Neural progenitor cell (in vitro differentiated cells): Measurements from ENCODE around the gene CNOT9. TPM values are rescaled to one million over a fixed set of nuclear protein-coding genes. Genes with fewer than 3 reads are reported as not detected.

ENCODE experiments used
- DNase-seq: peaks from one replicate; pipeline ENCODE4 v3.0.0-alpha.2; 2016; ENCODE audit warnings: low spot score
- H2AFZ ChIP-seq: fragments of 200-600 bp; sonication (generic); replicated peaks from 2 replicates; pipeline ENCODE4 v1.6.1; 2016; ENCODE audit warnings: antibody characterized with exemption
- H3F3A ChIP-seq: fragments of 200-600 bp; sonication (generic); 2 replicates; pipeline ENCODE4 v1.6.1; 2016; ENCODE audit warnings: antibody characterized with exemption, low read depth
- H3K27ac ChIP-seq: fragments of 200-600 bp; sonication (generic); 2 replicates; pipeline ENCODE4 v1.5.1; 2016; ENCODE audit warnings: mild to moderate bottlenecking
- H3K27me3 ChIP-seq: fragments of 200-600 bp; sonication (generic); 2 replicates; pipeline ENCODE4 v1.6.1; 2016; ENCODE audit warnings: mild to moderate bottlenecking, moderate library complexity
- H3K36me3 ChIP-seq: fragments of 200-600 bp; sonication (generic); 2 replicates; pipeline ENCODE4 v1.5.1; 2016
- H3K4me1 ChIP-seq: fragments of 200-600 bp; sonication (generic); 2 replicates; pipeline ENCODE4 v1.6.1; 2016; ENCODE audit warnings: mixed run types
- H3K4me2 ChIP-seq: fragments of 200-600 bp; sonication (generic); 2 replicates; pipeline ENCODE4 v1.6.1; 2016
- H3K4me3 ChIP-seq: fragments of 200-600 bp; sonication (generic); 2 replicates; pipeline ENCODE4 v1.5.1; 2016
- H3K79me2 ChIP-seq: fragments of 200-600 bp; sonication (generic); 2 replicates; pipeline ENCODE4 v1.6.1; 2016; ENCODE audit warnings: low read depth
- H3K9ac ChIP-seq: fragments of 200-600 bp; sonication (generic); 2 replicates; pipeline ENCODE4 v1.6.1; 2016
- H3K9me3 ChIP-seq: fragments of 200-600 bp; sonication (generic); 2 replicates; pipeline ENCODE4 v1.5.1; 2016; ENCODE audit warnings: low read depth
- H4K20me1 ChIP-seq: fragments of 200-600 bp; sonication (generic); 2 replicates; pipeline ENCODE4 v1.6.1; 2016; ENCODE audit warnings: low read depth
- H3K27ac Mint-ChIP-seq: 3 replicates; pipeline ENCODE4 v1.8.0; 2021; ENCODE audit warnings: mixed read lengths
- H3K27me3 Mint-ChIP-seq: 2 replicates; pipeline ENCODE4 v1.8.0; 2022; ENCODE audit warnings: low read depth, mild to moderate bottlenecking, inconsistent platforms, moderate library complexity, mixed read lengths; ENCODE audit not compliant: insufficient read depth
- H3K36me3 Mint-ChIP-seq: 3 replicates; pipeline ENCODE4 v1.8.0; 2021; ENCODE audit warnings: mixed read lengths
- H3K4me1 Mint-ChIP-seq: 3 replicates; pipeline ENCODE4 v1.8.0; 2021; ENCODE audit warnings: mixed read lengths
- H3K4me3 Mint-ChIP-seq: 3 replicates; pipeline ENCODE4 v1.8.0; 2021; ENCODE audit warnings: mild to moderate bottlenecking, moderate library complexity, mixed read lengths
- H3K9me3 Mint-ChIP-seq: 3 replicates; pipeline ENCODE4 v1.8.0; 2020; ENCODE audit warnings: mixed read lengths
- CTCF ChIP-seq: fragments of 200-600 bp; sonication (generic); IDR thresholded peaks from 2 replicates; pipeline ENCODE4 v1.5.1; 2017; ENCODE audit warnings: antibody characterized with exemption, mild to moderate bottlenecking
- EZH2 ChIP-seq: fragments of 200-600 bp; sonication (generic); IDR thresholded peaks from 2 replicates; pipeline ENCODE4 v1.6.1; 2017; ENCODE audit warnings: antibody characterized with exemption, mild to moderate bottlenecking, moderate library complexity
- EZH2phosphoT487 ChIP-seq: fragments of 200-600 bp; sonication (generic); IDR thresholded peaks from 2 replicates; pipeline ENCODE4 v1.6.1; 2017; ENCODE audit warnings: antibody characterized with exemption
- total RNA-seq: library from RNA; depleted of rRNA; stranded (reverse); fragments of >200 nt; gene quantifications from 2 replicates; pipeline ENCODE4 v1.2.3, GENCODE V29; 2015; ENCODE audit warnings: low replicate concordance

The CNOT9 gene
- total RNA-seq, 1 donor from 2014 or later: 87.1 TPM

- H3K4me1 ChIP-seq: no peaks in the 10 kb centered on the region
These were observed 69.7 kb downstream of the CNOT9 start for GRCh38 chr2:218638372-218638771.

GRCh38 chr2:218642121-218642656, 73.5 kb downstream of the CNOT9 start:
- Histone ChIP-seq H3K9ac (no peak overlapping the region), H3K4me2 (no peak overlapping the region), H3K9me3 (no peaks in the 10 kb centered on the region), H3K79me2 (no peaks in the 10 kb centered on the region), H2AFZ (no peak overlapping the region), H3K36me3 (no peaks in the 10 kb centered on the region), H3K4me3 (no peak overlapping the region), H3K27ac (no peak overlapping the region), H3F3A (no peaks in the 10 kb centered on the region), H3K4me1 (no peaks in the 10 kb centered on the region), H3K27me3 (no peaks in the 10 kb centered on the region), H4K20me1 (no peaks in the 10 kb centered on the region)
- Mint-ChIP-seq H3K36me3 (peaks cover 23% of the 10 kb centered on the region), H3K27ac (no peak overlapping the region), H3K27me3 (peaks cover 2% of the 10 kb centered on the region), H3K4me3 (no peak overlapping the region), H3K4me1 (no peaks in the 10 kb centered on the region), H3K9me3 (no peaks in the 10 kb centered on the region)
- TF ChIP-seq EZH2 (no peak), CTCF (no peak), EZH2phosphoT487 (no peak)
- DNase-seq: no peak

More at GRCh38 chr2:218638372-218638771, 69.7 kb downstream of the CNOT9 start:
- no peak overlapping the region for H3K4me3 ChIP-seq
- H2AFZ ChIP-seq: no peak overlapping the region
- no peak overlapping the region for H3K27ac ChIP-seq
- H3K36me3 ChIP-seq: no peaks in the 10 kb centered on the region
- H4K20me1 ChIP-seq: no peaks in the 10 kb centered on the region
- Mint-ChIP-seq H3K4me3 (no peak overlapping the region), H3K4me1 (no peaks in the 10 kb centered on the region), H3K36me3 (peaks cover 18% of the 10 kb centered on the region), H3K27ac (no peak overlapping the region), H3K27me3 (peaks cover 2% of the 10 kb centered on the region), H3K9me3 (no peaks in the 10 kb centered on the region)
- no peaks in the 10 kb centered on the region for H3K27me3 ChIP-seq
- DNase-seq: no peak
- H3F3A ChIP-seq: no peaks in the 10 kb centered on the region
- TF ChIP-seq EZH2 (no peak), CTCF (no peak), EZH2phosphoT487 (no peak)
- no peak overlapping the region for H3K9ac ChIP-seq
- H3K9me3 ChIP-seq: no peaks in the 10 kb centered on the region
- H3K79me2 ChIP-seq: no peaks in the 10 kb centered on the region
- H3K4me2 ChIP-seq: no peak overlapping the region

- no peak overlapping the region for H3K27ac Mint-ChIP-seq
- no peak overlapping the region for H3K9ac ChIP-seq
- H3K27ac ChIP-seq: no peak overlapping the region
- peaks cover 2% of the 10 kb centered on the region for H3F3A ChIP-seq
- no peaks in the 10 kb centered on the region for H3K4me1 ChIP-seq
- H3K27me3 Mint-ChIP-seq: peaks cover 2% of the 10 kb centered on the region
- peaks cover 22% of the 10 kb centered on the region for H3K36me3 Mint-ChIP-seq
- no peaks in the 10 kb centered on the region for H3K9me3 ChIP-seq
- H3K4me1 Mint-ChIP-seq: no peaks in the 10 kb centered on the region
- no peak for TF ChIP-seq CTCF
- TF ChIP-seq EZH2phosphoT487: no peak
- TF ChIP-seq EZH2: no peak
- H3K4me3 Mint-ChIP-seq: no peak overlapping the region
- no peaks in the 10 kb centered on the region for H3K36me3 ChIP-seq
- no peaks in the 10 kb centered on the region for H3K79me2 ChIP-seq
- DNase-seq: no peak
- peaks cover 4% of the 10 kb centered on the region for H4K20me1 ChIP-seq
- no peak overlapping the region for H2AFZ ChIP-seq
- no peak overlapping the region for H3K4me2 ChIP-seq
- H3K9me3 Mint-ChIP-seq: no peaks in the 10 kb centered on the region
- no peaks in the 10 kb centered on the region for H3K27me3 ChIP-seq
- no peak overlapping the region for H3K4me3 ChIP-seq
These were observed 74.1 kb downstream of the CNOT9 start for GRCh38 chr2:218642786-218643185.
